DMS153 (cell line): ENCODE measurements around the gene ERBB2.
"Not testable (repeated sequence)": the region's sequence is repeated elsewhere in the genome, so short reads cannot be mapped to it uniquely, and the experiment has no call there.

Experiments used
- DNase-seq: peaks from one replicate; lab custom pipeline; 2025; lab: John Stamatoyannopoulos, UW

The ERBB2 gene

GRCh38 chr17:39678340-39679116, 21.3 kb upstream of the ERBB2 start:
- no peak for DNase-seq

- no peak for DNase-seq
Measured at GRCh38 chr17:39679521-39680192, 20.2 kb upstream of the ERBB2 start.

GRCh38 chr17:39683295-39683939, 16.4 kb upstream of the ERBB2 start:
- no peak for DNase-seq

GRCh38 chr17:39684369-39685192, 15.3 kb upstream of the ERBB2 start:
- no peak for DNase-seq

GRCh38 chr17:39687101-39687545, 12.7 kb upstream of the ERBB2 start:
- no peak for DNase-seq

- peak; percentile 88 for DNase-seq
Measured at GRCh38 chr17:39687546-39688474, 12.1 kb upstream of the ERBB2 start, which contains the start of gene PGAP3. PGAP3 (minus strand) TSS chr17:39688057; CDS start chr17:39688014, 43 bp downstream.

GRCh38 chr17:39688475-39688835, 11.4 kb upstream of the ERBB2 start:
- no peak for DNase-seq

GRCh38 chr17:39688945-39689344, 10.9 kb upstream of the ERBB2 start:
- no peak for DNase-seq

- DNase-seq: no peak
Measured at GRCh38 chr17:39694593-39694992, 5.3 kb upstream of the ERBB2 start.

GRCh38 chr17:39695089-39695474, 4.8 kb upstream of the ERBB2 start:
- no peak for DNase-seq

GRCh38 chr17:39696731-39697130, 3.1 kb upstream of the ERBB2 start:
- DNase-seq: no peak

- DNase-seq: no peak
Measured at GRCh38 chr17:39697961-39698360, 1.9 kb upstream of the ERBB2 start.

GRCh38 chr17:39699157-39699817, 577 bp upstream of the ERBB2 start:
- not testable (repeated sequence) for DNase-seq

GRCh38 chr17:39700148-39700987, 504 bp downstream of the ERBB2 start:
- no peak for DNase-seq

GRCh38 chr17:39701012-39701783, 1.3 kb downstream of the ERBB2 start:
- no peak for DNase-seq

- DNase-seq: no peak
Measured at GRCh38 chr17:39701784-39702422, 2.0 kb downstream of the ERBB2 start.

- DNase-seq: no peak
Measured at GRCh38 chr17:39702901-39703893, 3.3 kb downstream of the ERBB2 start.
